Measurements from ENCODE around the gene SPIRE1.

Gene SPIRE1

DNA sequence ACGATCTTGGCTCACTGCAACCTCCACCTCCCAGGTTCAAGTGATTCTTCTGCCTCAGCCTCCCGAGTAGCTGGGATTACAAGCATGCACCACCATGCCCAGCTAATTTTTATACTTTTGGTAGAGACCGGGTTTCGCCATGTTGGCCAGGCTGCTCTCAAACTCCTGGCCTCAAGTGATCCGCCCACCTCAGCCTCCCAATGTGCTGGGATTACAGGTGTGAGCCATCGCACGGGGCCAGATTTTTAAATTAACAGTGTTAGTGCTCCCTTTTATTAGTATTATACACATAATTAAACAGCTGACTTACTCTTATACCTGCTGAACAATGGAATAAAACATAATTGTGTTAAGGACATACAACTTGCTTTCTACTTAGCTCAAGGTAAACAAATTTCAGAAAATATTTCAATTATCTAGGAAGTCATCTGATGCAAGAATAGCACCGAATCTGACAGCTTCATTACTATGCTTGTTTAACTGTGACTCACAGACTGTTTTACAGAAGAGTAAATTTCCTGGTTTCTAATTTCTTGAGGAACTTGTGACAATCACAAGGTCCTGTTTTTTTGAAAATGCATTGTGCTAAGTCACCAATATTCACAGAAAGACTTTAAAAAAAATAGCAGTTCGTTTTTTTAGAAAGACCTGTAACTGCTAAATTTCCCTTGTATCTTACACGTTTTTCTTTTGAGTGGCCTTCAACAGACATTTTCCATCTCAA is 51.2 kb downstream of the SPIRE1 start:
- no peak for DNase-seq (ENCODE audit: low read depth)
- no peak overlapping the region for H3K4me3 ChIP-seq (ENCODE audit: low read depth, low read length)

DNA sequence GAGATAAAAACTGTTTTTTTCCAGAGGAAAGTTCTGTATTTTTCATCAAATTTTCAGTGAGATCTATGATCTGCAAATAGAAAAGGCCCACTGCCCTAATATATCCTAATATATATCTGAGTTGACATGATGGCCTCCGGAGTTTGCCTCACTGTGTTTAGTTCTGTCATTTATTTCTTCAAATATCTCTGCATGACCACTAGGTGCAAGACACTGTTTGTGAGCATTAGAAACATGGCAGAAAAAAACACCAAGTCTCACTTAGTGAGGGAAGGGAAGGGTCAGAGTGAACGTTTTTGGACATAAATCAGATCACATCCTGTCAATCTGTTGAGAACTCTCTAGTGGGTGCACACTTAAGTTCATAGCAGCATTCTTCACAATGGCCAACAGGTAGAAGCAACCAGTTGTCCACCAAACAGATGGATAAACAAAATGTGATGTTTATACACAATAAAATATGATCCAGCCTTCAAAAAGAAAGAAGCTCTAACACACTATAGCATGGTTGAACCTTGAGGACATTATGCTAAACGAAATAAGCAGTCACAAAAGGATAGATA is 53.4 kb downstream of the SPIRE1 start:
- H3K4me3 ChIP-seq (ENCODE audit: low read depth, low read length) = no peak overlapping the region
- DNase-seq (ENCODE audit: low read depth) = no peak

DNA sequence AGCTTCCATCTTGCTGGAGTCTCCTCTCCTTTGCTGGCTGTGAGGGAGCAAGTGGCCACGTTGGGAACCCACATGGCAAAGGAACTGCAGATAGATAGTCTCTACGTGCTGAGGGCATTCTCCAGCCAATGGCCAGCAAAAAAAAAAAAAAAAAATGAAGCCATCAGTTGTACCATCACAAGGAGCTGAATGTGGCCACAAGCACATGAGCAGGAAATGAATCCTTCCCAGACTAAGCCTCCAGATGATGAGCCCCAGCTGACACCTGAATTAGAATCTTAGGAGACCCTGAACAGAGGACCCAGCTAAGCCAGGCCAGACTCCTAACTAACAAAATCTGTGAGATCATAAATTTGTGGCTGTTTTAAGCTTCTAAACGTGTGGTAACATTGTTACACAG is 57.9 kb downstream of the SPIRE1 start:
- DNase-seq (ENCODE audit: low read depth) = no peak
- H3K4me3 ChIP-seq (ENCODE audit: low read depth, low read length) = no peak overlapping the region

DNA sequence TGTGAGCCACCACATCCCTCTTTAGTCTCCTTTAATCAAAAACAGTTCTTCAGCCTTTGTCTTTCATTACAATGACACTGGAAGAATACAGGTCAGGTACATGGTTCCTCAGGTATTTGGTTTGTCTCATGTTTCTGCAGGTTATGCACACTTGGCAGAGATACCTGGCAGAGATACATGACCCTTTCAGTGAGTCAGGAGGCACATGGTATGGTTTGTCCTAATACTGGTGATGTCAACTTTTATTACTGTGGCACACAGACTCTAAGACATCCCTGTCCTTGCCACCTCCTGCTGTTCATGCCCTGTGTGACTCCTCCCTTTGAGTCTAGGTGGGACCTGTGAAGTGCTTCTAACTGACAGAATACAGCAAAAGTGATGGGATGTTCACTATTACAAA is 58.4 kb downstream of the SPIRE1 start:
- no peak for DNase-seq (ENCODE audit: low read depth)
- no peak overlapping the region for H3K4me3 ChIP-seq (ENCODE audit: low read depth, low read length)

DNA sequence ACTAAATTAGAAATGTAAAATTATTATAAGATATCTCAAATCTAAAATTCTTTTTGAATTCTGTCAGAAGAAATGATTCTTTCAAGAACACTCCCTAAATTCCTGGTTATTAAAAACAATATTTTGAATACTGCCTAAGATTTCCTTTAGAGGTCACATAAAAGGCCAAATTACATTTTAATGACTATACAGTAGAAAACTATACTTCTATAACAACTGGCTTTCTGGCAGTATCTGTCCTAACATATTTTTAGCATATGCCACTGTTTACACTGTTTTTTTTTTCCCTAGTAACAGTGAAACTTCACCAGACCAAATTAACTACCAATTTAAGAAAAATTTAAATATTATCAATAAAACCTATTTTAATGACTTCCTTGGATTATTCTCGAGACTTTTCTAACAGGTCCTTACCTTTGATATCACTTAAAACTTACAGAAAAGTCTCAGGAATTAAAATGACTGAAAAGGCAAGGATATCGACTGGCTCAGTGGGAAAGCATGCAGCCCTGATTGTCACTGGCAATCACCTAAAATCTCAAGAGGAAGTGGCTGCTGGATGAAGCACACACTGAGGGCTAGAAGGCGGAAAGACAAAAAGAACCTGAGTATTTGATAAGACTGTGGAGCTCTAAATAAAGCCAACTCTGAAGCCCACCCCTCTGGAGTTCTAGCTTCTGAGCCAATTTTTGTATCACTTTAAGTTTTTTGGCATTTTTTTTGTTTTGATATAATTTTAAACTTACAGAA is 59.6 kb downstream of the SPIRE1 start:
- no peak overlapping the region for H3K4me3 ChIP-seq (ENCODE audit: low read depth, low read length)
- no peak for DNase-seq (ENCODE audit: low read depth)

DNA sequence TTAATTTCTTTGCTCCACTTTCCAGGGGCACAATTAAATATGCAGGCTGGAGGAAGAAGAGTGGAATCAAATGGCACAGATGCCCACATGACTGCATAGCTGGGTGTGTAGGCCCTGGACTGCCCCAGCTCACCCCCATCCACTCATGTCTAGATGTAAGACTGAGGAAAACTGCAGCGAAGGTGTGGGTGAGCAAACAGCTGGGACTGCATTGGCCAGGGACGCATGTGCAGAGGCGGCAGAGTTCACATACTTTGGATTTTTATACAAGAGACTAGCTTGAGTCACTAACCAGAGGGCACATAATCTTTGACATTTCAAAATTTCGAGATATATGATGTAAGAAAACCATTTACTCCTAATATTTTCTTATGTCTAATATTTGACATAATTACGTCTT is 60.1 kb downstream of the SPIRE1 start:
- peak; percentile 71 for DNase-seq (ENCODE audit: low read depth)

DNA sequence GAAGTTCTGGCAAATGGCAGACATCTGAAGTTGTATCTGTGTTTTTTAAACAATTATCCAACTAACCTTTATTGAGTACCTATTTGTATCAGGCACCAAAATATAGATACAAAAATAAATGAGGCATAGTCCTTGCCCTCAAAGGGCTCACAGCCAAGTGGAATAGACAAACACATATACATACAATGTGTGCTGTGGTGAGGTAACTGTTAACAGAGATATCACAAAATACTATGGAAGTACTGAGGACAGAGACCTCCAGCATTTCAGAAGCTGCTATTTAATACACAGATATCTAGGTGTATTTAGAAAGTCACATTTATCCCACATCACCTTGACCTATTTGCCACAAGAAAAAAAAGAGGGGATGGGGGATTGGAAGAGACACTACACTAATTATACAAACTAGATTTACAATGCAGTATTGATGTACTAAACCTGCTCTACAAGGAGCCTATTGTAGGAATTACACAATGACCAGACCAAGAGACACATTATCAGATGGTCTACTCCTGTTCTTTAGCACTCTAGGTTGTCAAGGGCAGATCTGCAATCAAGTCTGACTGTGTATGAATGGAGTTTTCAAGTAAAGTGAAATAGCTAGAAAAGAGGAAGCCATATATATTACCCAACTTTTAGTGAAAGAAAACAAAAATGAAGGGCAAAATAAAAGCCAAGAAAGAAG is 62.2 kb downstream of the SPIRE1 start:
- no peak overlapping the region for H3K4me3 ChIP-seq (ENCODE audit: low read depth, low read length)
- no peak for DNase-seq (ENCODE audit: low read depth)

More for the DNA sequence above, 60.1 kb downstream of the SPIRE1 start:
- H3K4me3 ChIP-seq (ENCODE audit: low read depth, low read length) = no peak overlapping the region

DNA sequence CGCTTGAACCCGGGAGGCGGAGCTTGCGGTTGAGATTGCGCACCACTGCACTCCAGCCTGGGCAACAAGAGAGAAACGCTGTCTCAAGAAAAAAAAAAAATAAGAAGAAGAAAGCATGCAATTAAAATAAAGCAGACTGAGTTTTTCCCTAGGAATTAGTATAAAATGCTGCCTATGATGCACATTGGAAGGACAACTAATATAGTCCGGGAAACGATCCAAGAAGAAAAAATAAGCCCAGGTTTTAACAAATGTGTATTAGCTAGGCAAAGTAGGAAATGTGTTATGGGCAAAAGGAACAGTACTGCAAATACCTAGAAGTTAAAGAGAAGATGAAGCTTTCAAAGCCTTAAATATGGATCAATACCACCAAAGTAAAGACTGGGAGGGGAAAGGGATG is 64.0 kb downstream of the SPIRE1 start:
- no peak for DNase-seq (ENCODE audit: low read depth)
- H3K4me3 ChIP-seq (ENCODE audit: low read depth, low read length) = no peak overlapping the region

DNA sequence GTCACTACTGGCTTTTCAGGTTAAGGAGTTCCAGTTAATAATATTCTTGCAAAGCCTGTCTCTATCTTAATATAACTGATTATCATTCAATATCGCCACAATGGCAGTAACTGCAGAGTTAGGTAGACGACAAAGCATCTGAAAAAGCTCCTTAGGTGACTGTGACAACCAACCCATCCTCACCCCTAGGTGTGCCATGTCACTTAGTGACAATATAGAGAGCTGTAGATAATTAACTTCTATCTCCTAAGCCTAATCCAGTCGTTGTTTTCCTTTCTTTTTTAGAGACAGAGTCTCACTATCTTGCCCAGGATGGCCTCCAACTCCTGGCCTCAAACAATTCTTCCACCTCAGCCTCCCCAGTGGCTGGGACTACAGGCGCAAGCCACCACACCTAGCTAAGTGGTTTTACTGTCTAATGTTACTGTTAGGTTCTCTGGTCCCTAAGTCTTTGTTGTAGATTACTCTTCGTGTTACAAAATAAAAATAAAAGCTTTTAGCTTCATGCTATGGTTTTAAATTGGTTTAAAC is 65.2 kb downstream of the SPIRE1 start:
- H3K4me3 ChIP-seq (ENCODE audit: low read depth, low read length) = no peak overlapping the region
- no peak for DNase-seq (ENCODE audit: low read depth)

DNA sequence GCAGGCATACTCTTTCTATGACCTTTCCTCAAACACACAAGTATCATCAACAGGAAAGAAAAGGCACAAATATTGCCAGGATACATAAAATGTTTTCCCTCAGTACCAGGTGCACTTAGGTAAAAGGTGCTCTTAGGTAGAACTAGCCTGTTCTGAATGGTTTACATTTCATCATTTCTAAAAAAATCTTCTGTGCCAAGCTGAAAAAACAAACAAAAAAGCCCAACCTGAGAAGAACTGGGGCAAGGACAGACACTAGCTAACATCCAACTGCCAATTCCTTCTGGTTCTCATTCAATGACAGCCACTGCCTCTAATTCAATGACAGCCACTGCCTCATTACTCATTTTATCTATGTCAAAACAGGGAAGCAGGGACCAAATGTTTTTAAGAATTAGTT is 68.5 kb downstream of the SPIRE1 start:
- no peak for DNase-seq (ENCODE audit: low read depth)
- H3K4me3 ChIP-seq (ENCODE audit: low read depth, low read length) = no peak overlapping the region

DNA sequence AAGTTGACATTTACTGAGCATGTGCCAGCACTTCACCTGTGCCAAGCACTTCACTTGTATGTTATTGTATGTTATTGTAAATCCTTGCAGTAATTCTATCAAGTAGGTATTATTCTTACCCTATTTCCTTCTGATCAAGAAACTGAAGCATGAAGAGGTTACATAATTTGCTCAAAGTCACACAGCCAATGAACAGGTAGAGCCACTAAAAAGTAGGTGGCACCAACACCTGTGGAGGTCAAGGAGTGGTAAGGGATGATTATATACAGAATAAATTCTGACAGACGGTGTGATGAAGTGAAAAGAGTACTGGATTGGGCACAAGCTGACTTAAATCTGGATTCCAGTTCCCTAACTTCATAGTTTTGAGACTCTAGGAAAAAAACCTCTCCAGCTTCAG is 71.0 kb downstream of the SPIRE1 start:
- H3K4me3 ChIP-seq (ENCODE audit: low read depth, low read length) = no peak overlapping the region
- DNase-seq (ENCODE audit: low read depth) = no peak

DNA sequence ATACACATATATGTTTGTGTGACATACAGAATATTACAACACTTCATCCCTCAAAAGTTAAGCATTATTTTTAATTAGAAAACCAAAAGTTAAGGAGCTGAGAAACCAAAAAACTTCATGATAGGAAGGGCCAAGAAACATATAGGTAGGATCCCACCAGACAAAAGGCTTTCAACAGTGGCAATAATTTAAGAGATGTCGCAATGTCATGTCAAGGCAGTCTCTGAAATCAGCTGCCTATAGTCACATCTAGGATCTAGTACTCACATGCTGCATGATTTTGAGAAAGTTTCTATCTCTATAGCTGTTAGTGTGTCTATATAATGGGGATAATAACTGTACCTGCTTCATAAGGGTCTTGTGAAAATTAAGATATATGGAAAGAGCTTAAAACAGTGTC is 72.7 kb downstream of the SPIRE1 start:
- H3K4me3 ChIP-seq (ENCODE audit: low read depth, low read length) = no peak overlapping the region
- DNase-seq (ENCODE audit: low read depth) = no peak

DNA sequence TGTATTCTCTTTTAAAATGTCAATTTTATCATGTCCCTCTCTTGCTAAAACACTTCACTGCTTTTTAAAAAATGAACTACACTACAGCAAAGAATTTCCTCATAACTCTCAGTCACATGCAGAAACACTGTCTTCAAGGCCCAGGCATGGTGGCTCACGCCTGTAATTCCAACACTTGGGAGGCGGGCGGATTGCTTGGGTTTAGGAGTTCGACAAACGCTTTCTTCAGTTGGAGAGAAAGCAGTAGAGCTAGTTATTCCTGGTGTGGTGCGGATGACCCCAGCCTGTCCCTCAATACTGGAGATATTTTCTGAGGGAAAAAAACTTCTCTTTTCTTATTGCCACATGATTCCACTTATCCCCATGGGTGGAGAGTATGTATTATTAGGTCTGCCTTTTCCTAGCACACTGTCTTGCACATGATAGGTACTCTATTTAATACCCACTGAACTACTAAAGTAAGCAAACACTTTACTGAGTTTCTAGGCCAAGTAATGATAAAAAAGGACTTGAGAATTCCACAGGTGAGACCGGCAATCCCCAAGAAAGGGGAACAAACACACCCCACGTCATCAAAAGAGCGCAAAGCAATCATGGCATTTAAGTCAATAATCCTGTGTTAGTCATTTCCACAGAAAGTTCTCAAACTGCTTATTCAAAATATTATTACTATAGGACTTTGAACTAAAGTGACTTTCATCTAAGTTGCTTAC is 77.1 kb downstream of the SPIRE1 start:
- DNase-seq (ENCODE audit: low read depth) = no peak
- H3K4me3 ChIP-seq (ENCODE audit: low read depth, low read length) = no peak overlapping the region

DNA sequence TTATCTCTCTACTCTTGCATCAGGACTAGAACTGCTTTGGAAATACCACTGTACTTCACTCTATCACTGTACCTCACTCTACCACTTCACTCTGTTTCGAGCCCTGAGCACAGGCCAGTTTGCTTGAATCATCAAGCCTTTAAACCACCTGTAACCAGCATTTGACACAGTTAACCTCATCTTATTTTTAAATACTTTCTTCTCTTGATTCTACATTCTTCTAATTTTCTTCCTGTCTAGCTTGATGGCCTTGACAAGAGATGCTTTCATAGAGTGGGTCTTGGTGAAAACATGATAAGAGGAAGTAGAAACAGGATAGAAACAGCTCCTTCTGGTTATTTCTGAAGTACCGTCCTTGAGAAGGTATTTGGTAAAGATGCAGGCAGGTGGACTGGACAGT is 78.1 kb downstream of the SPIRE1 start:
- no peak for DNase-seq (ENCODE audit: low read depth)
- no peak overlapping the region for H3K4me3 ChIP-seq (ENCODE audit: low read depth, low read length)

DNA sequence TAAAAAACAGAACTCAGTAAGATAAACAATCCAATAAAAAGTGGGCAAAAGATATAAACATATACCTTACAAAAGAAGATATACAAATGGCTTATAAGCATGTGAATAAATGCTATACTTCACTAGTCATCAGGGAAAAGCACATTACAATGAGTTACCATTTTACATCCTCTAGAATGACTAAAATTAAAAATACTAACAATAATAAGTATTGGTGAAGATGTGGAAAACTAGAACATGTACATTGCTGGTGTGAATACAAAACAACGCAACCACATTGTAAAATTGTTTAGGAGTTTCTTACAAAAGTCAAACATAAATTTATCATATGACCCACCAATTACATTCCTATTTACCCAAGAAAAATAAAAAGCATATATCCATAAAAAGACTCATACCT is 80.1 kb downstream of the SPIRE1 start:
- H3K4me3 ChIP-seq (ENCODE audit: low read depth, low read length) = no peak overlapping the region

DNA sequence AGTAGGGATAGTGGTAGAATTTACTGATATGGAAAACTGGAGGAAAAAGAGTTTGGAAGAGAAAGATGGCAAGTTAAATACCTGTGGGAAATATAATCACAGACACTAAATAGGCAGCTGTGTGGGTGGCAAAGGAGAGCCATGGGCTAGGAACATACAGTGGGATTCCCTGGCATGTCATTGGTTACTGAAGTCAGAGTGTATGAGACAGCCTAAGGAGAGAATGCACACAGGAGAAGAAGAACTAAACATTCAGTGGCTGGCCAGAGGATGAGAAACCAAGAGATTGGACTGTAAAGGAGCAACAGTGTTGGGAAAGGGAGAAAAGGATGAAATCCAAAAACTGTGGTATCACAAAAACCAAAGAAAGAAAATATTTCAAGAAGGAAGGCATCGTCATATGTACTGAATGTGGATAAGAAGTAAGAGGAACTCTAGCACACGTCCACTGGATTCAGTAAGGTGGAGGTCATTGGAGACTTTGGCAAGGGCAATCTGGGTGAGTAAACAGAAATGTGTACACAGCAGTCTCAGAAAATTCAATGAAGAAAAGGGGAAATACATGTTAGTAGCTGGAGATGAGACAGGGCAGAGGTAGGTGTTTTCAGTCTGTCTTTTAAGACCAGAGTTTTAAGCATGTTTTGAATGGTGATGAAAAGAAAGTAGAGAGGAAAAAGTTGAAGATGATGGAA is 83.3 kb downstream of the SPIRE1 start:
- no peak for DNase-seq (ENCODE audit: low read depth)
- no peak overlapping the region for H3K4me3 ChIP-seq (ENCODE audit: low read depth, low read length)

More for the DNA sequence above, 80.1 kb downstream of the SPIRE1 start:
- DNase-seq (ENCODE audit: low read depth) = no peak

DNA sequence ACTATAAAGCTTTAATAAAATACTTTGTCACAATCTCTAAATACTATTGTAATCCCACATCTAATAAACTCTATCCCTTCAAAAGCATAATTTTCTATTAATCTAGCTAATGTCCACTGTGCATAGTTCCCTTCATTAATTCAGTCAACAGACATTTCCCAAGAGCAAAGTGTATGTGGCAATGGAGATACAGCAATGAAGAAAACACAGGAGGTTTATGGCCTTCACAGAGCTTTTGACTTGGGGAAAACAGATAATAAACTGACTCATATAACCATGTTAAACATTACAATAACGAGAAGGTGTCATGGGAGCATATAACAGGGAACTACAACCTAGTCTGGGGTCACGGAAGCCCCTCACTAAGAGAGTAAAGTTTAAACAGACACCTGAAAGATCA is 86.3 kb downstream of the SPIRE1 start:
- no peak for DNase-seq (ENCODE audit: low read depth)
- H3K4me3 ChIP-seq (ENCODE audit: low read depth, low read length) = no peak overlapping the region

DNA sequence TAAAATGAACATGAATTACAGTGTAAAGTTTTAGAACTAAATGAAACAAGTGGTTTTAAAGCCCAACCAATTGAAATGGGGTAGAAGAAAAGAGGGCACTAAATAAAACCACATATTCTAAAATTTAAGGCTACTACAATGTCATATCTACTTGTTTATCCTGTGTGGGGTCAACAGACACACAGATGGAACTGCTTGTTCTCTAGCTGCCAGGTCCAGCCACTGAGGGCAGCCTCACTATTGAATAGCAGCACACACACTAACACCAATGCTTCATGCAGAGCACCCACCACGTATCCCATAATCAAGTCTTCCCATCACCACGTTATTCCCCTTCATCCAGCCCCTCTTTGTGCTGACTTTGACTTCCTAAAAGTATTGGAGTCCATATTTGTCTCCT is 88.1 kb downstream of the SPIRE1 start:
- DNase-seq (ENCODE audit: low read depth) = no peak
- H3K4me3 ChIP-seq (ENCODE audit: low read depth, low read length) = no peak overlapping the region

DNA sequence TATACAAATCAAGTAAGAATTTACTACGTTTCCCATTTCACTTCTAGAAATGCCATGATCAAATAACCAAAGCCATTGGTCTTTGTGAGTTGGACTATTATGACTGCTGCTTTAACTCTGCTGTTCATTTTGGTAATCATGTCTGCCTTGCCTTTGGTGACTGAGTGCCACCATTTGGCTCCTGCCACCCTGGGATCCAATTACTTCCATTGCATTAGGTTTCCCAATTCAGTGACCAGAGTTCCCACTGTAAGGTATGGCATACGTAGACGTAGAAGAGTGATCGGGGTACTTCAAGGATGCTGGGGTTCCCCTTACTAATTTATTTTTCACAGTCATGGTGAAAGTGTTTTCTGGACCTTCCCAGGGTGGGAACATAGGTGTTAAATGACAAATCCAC is 90.1 kb downstream of the SPIRE1 start:
- no peak overlapping the region for H3K4me3 ChIP-seq (ENCODE audit: low read depth, low read length)
- no peak for DNase-seq (ENCODE audit: low read depth)

All from skeletal muscle cell (primary cell).